NCI-H2107 treated with DMSO at 0.1 percent for 48 hours (cell line): ENCODE data around the gene DMRTA1.
"Not testable (repeated sequence)": the region's sequence is repeated elsewhere in the genome, so short reads cannot be mapped to it uniquely, and the experiment has no call there.

Source experiments
- DNase-seq: peaks from one replicate; lab custom pipeline; 2025; ENCODE audit not compliant: unreplicated experiment; lab: John Stamatoyannopoulos, UW

DMRTA1 gene

GRCh38 chr9:22446589-22446949 is at the start of gene DMRTA1:
TSS of gene DMRTA1 (plus strand) at chr9:22446824. CDS start at chr9:22447066, 242 bp downstream.
- DNase-seq: peak; percentile 39

- DNase-seq: no peak
These were observed 45.0 kb upstream of the DMRTA1 start for GRCh38 chr9:22401671-22402070.

GRCh38 chr9:22405869-22406659 is 40.6 kb upstream of the DMRTA1 start:
- DNase-seq: no peak

- DNase-seq: no peak
These were observed 32.7 kb upstream of the DMRTA1 start for GRCh38 chr9:22413884-22414283.

GRCh38 chr9:22415941-22416691 is 30.5 kb upstream of the DMRTA1 start:
- no peak for DNase-seq

GRCh38 chr9:22416692-22417060 is 29.9 kb upstream of the DMRTA1 start:
- DNase-seq: no peak

GRCh38 chr9:22423566-22423965 is 23.1 kb upstream of the DMRTA1 start:
- no peak for DNase-seq

GRCh38 chr9:22424616-22425015 is 22.0 kb upstream of the DMRTA1 start:
- DNase-seq: no peak

- DNase-seq: no peak
These were observed 21.1 kb upstream of the DMRTA1 start for GRCh38 chr9:22425551-22425950.

GRCh38 chr9:22427226-22427880 is 19.3 kb upstream of the DMRTA1 start:
- DNase-seq: no peak

GRCh38 chr9:22433691-22434090 is 12.9 kb upstream of the DMRTA1 start:
- no peak for DNase-seq

- not testable (repeated sequence) for DNase-seq
These were observed 11.4 kb upstream of the DMRTA1 start for GRCh38 chr9:22435252-22435651.

GRCh38 chr9:22437461-22438067 is 9.1 kb upstream of the DMRTA1 start:
- not testable (repeated sequence) for DNase-seq

- DNase-seq: no peak
These were observed 5.8 kb upstream of the DMRTA1 start for GRCh38 chr9:22440841-22441240.

GRCh38 chr9:22446950-22447617 is 460 bp downstream of the DMRTA1 start:
- DNase-seq: peak; percentile 33

GRCh38 chr9:22447618-22448305 is 1.1 kb downstream of the DMRTA1 start:
- peak; percentile 20 for DNase-seq

- DNase-seq: no peak
These were observed 3.1 kb downstream of the DMRTA1 start for GRCh38 chr9:22449719-22450118.

GRCh38 chr9:22452415-22453010 is 5.9 kb downstream of the DMRTA1 start:
- DNase-seq: peak; percentile 52

- no peak for DNase-seq
These were observed 7.4 kb downstream of the DMRTA1 start for GRCh38 chr9:22454016-22454415.

GRCh38 chr9:22455181-22455580 is 8.6 kb downstream of the DMRTA1 start:
- no peak for DNase-seq
